GM10266 (cell line): ENCODE data around the gene KLF2.

Experiments
- DNase-seq: peaks from one replicate; pipeline ENCODE4 v3.0.0; 2012; ENCODE audit errors: extremely low spot score
- CTCF ChIP-seq: IDR thresholded peaks from 2 replicates; pipeline ENCODE4 v1.5.1; 2012; ENCODE audit warnings: mild to moderate bottlenecking, low read depth; ENCODE audit not compliant: control insufficient read depth, insufficient read depth; ENCODE audit errors: missing control alignments

Gene KLF2

GRCh38 chr19:16315825-16316505 lies 8.7 kb upstream of the KLF2 start:
- TF ChIP-seq CTCF = no peak
- no peak for DNase-seq

GRCh38 chr19:16316506-16316882 lies 8.1 kb upstream of the KLF2 start:
- no peak for DNase-seq
- no peak for TF ChIP-seq CTCF

- no peak for TF ChIP-seq CTCF
- DNase-seq = no peak
These were observed 5.1 kb upstream of the KLF2 start for GRCh38 chr19:16319481-16319880.

- no peak for TF ChIP-seq CTCF
- DNase-seq = no peak
These were observed 3.6 kb upstream of the KLF2 start for GRCh38 chr19:16320987-16321386.

- DNase-seq = no peak
- no peak for TF ChIP-seq CTCF
These were observed 518 bp downstream of the KLF2 start for GRCh38 chr19:16325161-16325527.

GRCh38 chr19:16325641-16326400 lies 1.2 kb downstream of the KLF2 start:
- DNase-seq = no peak
- no peak for TF ChIP-seq CTCF
